DOHH2 (cell line): ENCODE results near the gene MMP13.

ENCODE experiments used
- H3F3A ChIP-seq: fragments of 200-600 bp; sonication (generic), shearing (Covaris generic); 2 replicates; pipeline ENCODE4 v1.6.0; 2016; ENCODE audit warnings: antibody characterized with exemption, mild to moderate bottlenecking; ENCODE audit not compliant: control insufficient read depth, insufficient read depth
- H3K27ac ChIP-seq: fragments of 200-600 bp; sonication (generic); 2 replicates; pipeline ENCODE4 v1.5.1; 2014; ENCODE audit warnings: low read depth, mild to moderate bottlenecking, low read length, moderate library complexity
- H3K27me3 ChIP-seq: fragments of 200-600 bp; sonication (generic); 2 replicates; pipeline ENCODE4 v1.6.1; 2014; ENCODE audit warnings: mild to moderate bottlenecking, low read length, mixed read lengths; ENCODE audit not compliant: control insufficient read depth
- H3K36me3 ChIP-seq: fragments of 200-600 bp; sonication (generic); 2 replicates; pipeline ENCODE4 v1.6.1; 2014; ENCODE audit warnings: mild to moderate bottlenecking, low read length, moderate library complexity, mixed read lengths; ENCODE audit not compliant: control insufficient read depth
- H3K4me1 ChIP-seq: fragments of 200-600 bp; sonication (generic); 2 replicates; pipeline ENCODE4 v1.6.1; 2014; ENCODE audit warnings: mild to moderate bottlenecking, low read length, mixed read lengths; ENCODE audit not compliant: control insufficient read depth
- H3K4me2 ChIP-seq: fragments of 200-600 bp; sonication (generic); 2 replicates; pipeline ENCODE4 v1.6.0; 2014; ENCODE audit warnings: mild to moderate bottlenecking, low read length, moderate library complexity
- H3K4me3 ChIP-seq: fragments of 200-600 bp; sonication (generic); 2 replicates; pipeline ENCODE4 v1.5.1; 2014; ENCODE audit warnings: mild to moderate bottlenecking, low read length, mixed read lengths
- H3K79me2 ChIP-seq: fragments of 200-600 bp; sonication (generic); 2 replicates; pipeline ENCODE4 v1.6.1; 2014; ENCODE audit warnings: mild to moderate bottlenecking, low read length, mixed read lengths; ENCODE audit not compliant: control insufficient read depth
- H3K9me2 ChIP-seq: fragments of 200-600 bp; sonication (generic); replicated peaks from 2 replicates; pipeline ENCODE4 v1.6.1; 2014; ENCODE audit warnings: mild to moderate bottlenecking, low read length, mixed read lengths; ENCODE audit not compliant: control insufficient read depth
- H3K9me3 ChIP-seq: fragments of 200-600 bp; sonication (generic); 2 replicates; pipeline ENCODE4 v1.6.1; 2014; ENCODE audit warnings: antibody characterized with exemption, low read length, mixed read lengths; ENCODE audit not compliant: control insufficient read depth, insufficient read depth
- H4K20me1 ChIP-seq: fragments of 200-600 bp; sonication (generic); 2 replicates; pipeline ENCODE4 v1.6.0; 2014; ENCODE audit warnings: low read depth, mild to moderate bottlenecking, antibody characterized with exemption, low read length, moderate library complexity; ENCODE audit not compliant: control insufficient read depth, insufficient read depth
- CTCF ChIP-seq: fragments of 200-600 bp; sonication (generic); IDR thresholded peaks from one replicate; pipeline ENCODE4 v1.5.1; 2014; ENCODE audit warnings: antibody characterized with exemption, mild to moderate bottlenecking, low read depth, low read length; ENCODE audit not compliant: poor library complexity, severe bottlenecking
- EZH2phosphoT487 ChIP-seq: fragments of 200-600 bp; sonication (generic); IDR thresholded peaks from 2 replicates; pipeline ENCODE4 v1.6.1; 2017; ENCODE audit warnings: borderline replicate concordance, mild to moderate bottlenecking, antibody characterized with exemption, low read length, moderate library complexity, mixed read lengths

The MMP13 gene

DNA sequence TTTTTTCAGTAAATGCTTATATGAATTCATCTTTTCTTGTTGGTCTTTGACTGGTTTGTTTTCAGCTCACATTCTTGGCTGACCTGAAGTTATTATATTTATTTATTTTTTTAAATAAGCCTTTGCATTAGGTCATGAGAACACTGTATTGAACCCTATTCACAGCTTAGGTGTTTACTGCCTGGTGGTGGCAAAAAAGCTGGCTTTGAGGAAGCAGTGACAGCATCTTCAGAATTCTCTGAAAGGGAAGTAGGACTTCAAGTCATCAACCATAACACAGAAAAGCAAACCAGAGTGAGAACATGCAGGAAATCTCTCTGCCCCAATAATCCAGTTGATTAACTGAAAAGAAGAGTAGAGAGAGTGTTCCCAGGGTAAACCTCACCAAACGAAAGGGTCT is 30.3 kb upstream of the MMP13 start:
- H3K9me3 ChIP-seq = no peaks in the 10 kb centered on the region
- H4K20me1 ChIP-seq = no peaks in the 10 kb centered on the region
- no peaks in the 10 kb centered on the region for H3K9me2 ChIP-seq
- no peak overlapping the region for H3K27ac ChIP-seq
- H3K36me3 ChIP-seq = no peaks in the 10 kb centered on the region
- no peaks in the 10 kb centered on the region for H3K79me2 ChIP-seq
- no peak overlapping the region for H3K4me2 ChIP-seq
- H3F3A ChIP-seq = no peaks in the 10 kb centered on the region
- H3K4me1 ChIP-seq = no peaks in the 10 kb centered on the region
- H3K27me3 ChIP-seq = no peaks in the 10 kb centered on the region
- TF ChIP-seq EZH2phosphoT487 (no peak), CTCF (no peak)
- H3K4me3 ChIP-seq = no peak overlapping the region

GRCh38 chr11:102983486-102983885 is 28.0 kb upstream of the MMP13 start:
- no peaks in the 10 kb centered on the region for H3K4me1 ChIP-seq
- no peaks in the 10 kb centered on the region for H3K9me3 ChIP-seq
- H3F3A ChIP-seq = no peaks in the 10 kb centered on the region
- no peak overlapping the region for H3K4me2 ChIP-seq
- H4K20me1 ChIP-seq = no peaks in the 10 kb centered on the region
- H3K79me2 ChIP-seq = no peaks in the 10 kb centered on the region
- no peaks in the 10 kb centered on the region for H3K9me2 ChIP-seq
- TF ChIP-seq EZH2phosphoT487 (no peak), CTCF (no peak)
- no peaks in the 10 kb centered on the region for H3K36me3 ChIP-seq
- H3K27ac ChIP-seq = no peak overlapping the region
- H3K4me3 ChIP-seq = no peak overlapping the region
- no peaks in the 10 kb centered on the region for H3K27me3 ChIP-seq

GRCh38 chr11:102981324-102981910 is 25.9 kb upstream of the MMP13 start:
- Histone ChIP-seq H3K4me3 (no peak overlapping the region), H3K36me3 (no peaks in the 10 kb centered on the region), H3K79me2 (no peaks in the 10 kb centered on the region), H3K9me3 (no peaks in the 10 kb centered on the region), H3K27ac (no peak overlapping the region), H4K20me1 (no peaks in the 10 kb centered on the region), H3K4me2 (no peak overlapping the region), H3K4me1 (no peaks in the 10 kb centered on the region), H3K27me3 (no peaks in the 10 kb centered on the region), H3F3A (no peaks in the 10 kb centered on the region), H3K9me2 (no peaks in the 10 kb centered on the region)
- TF ChIP-seq EZH2phosphoT487 (no peak), CTCF (no peak)
